Type B pancreatic cell (in vitro differentiated cells): ENCODE measurements around the gene AIG1. TPM values are rescaled to one million over a fixed set of nuclear protein-coding genes. Genes with fewer than 3 reads are reported as not detected.

Experiments
- DNase-seq: peaks from one replicate; pipeline ENCODE4 v3.0.0; 2021; ENCODE audit warnings: mixed read lengths; ENCODE audit not compliant: unreplicated experiment; ENCODE audit errors: extremely low spot score
- H3K27ac Mint-ChIP-seq: 2 replicates; pipeline ENCODE4 v1.8.0; 2021; ENCODE audit warnings: mild to moderate bottlenecking, mixed read lengths
- H3K27me3 Mint-ChIP-seq: 2 replicates; pipeline ENCODE4 v1.8.0; 2021; ENCODE audit warnings: mixed read lengths
- H3K36me3 Mint-ChIP-seq: 2 replicates; pipeline ENCODE4 v1.8.0; 2021; ENCODE audit warnings: mixed read lengths
- H3K4me1 Mint-ChIP-seq: one replicate; pipeline ENCODE4 v1.8.0; 2021; ENCODE audit warnings: mixed read lengths; ENCODE audit not compliant: unreplicated experiment
- H3K4me3 Mint-ChIP-seq: 2 replicates; pipeline ENCODE4 v1.8.0; 2021; ENCODE audit warnings: mild to moderate bottlenecking, mixed read lengths
- H3K9me3 Mint-ChIP-seq: 2 replicates; pipeline ENCODE4 v1.8.0; 2021; ENCODE audit warnings: mixed read lengths
- total RNA-seq: library from RNA; stranded (reverse); gene quantifications from 2 replicates; pipeline ENCODE4 v1.2.1, GENCODE V29; 2021; ENCODE audit warnings: low replicate concordance
- TF ChIP-seq, protein P1 (sequence below): fragments of 200-600 bp; sonication (generic); conservative IDR thresholded peaks from 2 replicates; pipeline ENCODE4 v1.5.0; 2021; ENCODE audit warnings: antibody characterized with exemption, mild to moderate bottlenecking

The AIG1 gene
- total RNA-seq, 1 donor from 2014 or later, result 34.3 TPM

DNA sequence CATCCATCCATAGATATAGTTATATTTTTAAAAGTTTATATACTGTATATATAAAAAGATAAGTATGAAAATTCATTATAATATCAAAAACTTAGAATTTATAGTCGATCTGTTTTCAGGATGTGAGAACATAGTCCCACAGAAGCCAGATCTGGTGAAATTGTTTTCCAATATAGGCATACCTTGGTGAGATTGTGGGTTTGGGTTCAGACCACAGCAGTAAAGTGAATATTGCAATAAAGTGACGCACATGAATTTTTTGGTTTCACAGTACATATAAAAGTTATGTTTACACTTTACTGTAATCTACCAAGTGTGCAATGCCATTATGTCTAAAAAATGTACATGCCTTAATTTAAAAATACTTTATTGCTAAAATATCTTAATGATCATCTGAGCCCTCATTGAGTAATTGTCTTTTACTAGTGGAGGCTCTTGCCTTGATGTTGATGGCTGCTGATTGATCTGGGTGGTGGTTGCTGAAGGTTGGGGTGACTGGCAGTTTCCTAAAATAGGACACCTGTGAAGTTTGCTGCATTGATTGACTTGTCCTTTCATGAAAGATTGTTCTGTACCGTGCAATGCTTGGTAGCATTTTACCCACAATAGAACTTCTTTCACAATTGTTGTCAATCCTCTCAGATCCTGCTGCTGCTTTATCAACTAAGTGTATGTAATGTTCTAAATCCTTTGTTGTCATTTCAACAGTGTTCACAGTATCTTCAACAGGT lies 29.8 kb downstream of the AIG1 start:
- Mint-ChIP-seq H3K36me3 (no peaks in the 10 kb centered on the region), H3K4me1 (no peaks in the 10 kb centered on the region), H3K27ac (no peak overlapping the region), H3K27me3 (no peaks in the 10 kb centered on the region), H3K4me3 (no peak overlapping the region), H3K9me3 (no peaks in the 10 kb centered on the region)
- no peak for DNase-seq
- TF ChIP-seq, protein P1, sequence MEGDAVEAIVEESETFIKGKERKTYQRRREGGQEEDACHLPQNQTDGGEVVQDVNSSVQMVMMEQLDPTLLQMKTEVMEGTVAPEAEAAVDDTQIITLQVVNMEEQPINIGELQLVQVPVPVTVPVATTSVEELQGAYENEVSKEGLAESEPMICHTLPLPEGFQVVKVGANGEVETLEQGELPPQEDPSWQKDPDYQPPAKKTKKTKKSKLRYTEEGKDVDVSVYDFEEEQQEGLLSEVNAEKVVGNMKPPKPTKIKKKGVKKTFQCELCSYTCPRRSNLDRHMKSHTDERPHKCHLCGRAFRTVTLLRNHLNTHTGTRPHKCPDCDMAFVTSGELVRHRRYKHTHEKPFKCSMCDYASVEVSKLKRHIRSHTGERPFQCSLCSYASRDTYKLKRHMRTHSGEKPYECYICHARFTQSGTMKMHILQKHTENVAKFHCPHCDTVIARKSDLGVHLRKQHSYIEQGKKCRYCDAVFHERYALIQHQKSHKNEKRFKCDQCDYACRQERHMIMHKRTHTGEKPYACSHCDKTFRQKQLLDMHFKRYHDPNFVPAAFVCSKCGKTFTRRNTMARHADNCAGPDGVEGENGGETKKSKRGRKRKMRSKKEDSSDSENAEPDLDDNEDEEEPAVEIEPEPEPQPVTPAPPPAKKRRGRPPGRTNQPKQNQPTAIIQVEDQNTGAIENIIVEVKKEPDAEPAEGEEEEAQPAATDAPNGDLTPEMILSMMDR, result no peak

DNA sequence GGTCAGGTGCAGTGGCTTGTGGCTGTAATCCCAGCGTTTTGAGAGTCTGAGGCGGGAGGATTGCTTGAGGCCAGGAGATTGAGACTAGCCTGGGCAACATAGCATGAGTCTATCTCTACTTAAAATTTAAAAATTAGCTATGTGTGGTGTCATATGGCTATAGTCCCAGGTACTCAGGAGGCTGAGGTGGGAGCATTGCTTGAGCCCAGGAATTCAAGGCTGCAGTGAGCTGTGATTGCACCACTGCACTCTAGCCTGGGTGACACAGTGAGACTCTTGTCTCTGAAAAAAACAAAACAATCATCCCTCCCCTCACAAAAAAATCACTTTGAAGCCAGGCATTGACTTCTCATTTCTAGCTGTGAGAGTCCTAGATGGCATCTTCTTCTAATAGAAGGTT lies 32.1 kb downstream of the AIG1 start:
- DNase-seq, result no peak
- Mint-ChIP-seq H3K4me3 (no peak overlapping the region), H3K4me1 (no peaks in the 10 kb centered on the region), H3K9me3 (no peaks in the 10 kb centered on the region), H3K36me3 (no peaks in the 10 kb centered on the region), H3K27ac (no peak overlapping the region), H3K27me3 (no peaks in the 10 kb centered on the region)
- TF ChIP-seq, protein P1, result no peak

DNA sequence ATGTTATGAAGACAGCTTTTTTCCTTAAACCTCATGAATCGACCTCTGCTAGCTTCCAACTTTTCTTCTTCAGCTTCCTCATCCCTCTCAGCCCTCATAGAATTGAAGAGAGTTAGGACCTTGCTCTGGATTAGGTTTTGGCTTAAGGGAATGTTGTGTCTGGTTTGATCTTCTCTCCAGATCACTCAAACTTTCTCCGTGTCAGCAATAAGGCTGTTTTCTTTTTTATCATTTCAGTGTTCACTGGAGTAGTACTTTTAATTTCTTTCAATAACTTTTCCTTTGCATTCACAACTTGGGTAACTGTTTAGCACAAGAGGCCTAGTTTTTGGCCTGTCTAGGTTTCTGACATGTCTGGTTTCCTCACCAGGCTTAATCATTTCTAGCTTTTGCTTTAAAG lies 32.6 kb downstream of the AIG1 start:
- Mint-ChIP-seq H3K4me1 (no peaks in the 10 kb centered on the region), H3K9me3 (no peaks in the 10 kb centered on the region), H3K27me3 (no peaks in the 10 kb centered on the region), H3K27ac (no peak overlapping the region), H3K4me3 (no peak overlapping the region), H3K36me3 (no peaks in the 10 kb centered on the region)
- DNase-seq, result no peak
- TF ChIP-seq, protein P1, result no peak

DNA sequence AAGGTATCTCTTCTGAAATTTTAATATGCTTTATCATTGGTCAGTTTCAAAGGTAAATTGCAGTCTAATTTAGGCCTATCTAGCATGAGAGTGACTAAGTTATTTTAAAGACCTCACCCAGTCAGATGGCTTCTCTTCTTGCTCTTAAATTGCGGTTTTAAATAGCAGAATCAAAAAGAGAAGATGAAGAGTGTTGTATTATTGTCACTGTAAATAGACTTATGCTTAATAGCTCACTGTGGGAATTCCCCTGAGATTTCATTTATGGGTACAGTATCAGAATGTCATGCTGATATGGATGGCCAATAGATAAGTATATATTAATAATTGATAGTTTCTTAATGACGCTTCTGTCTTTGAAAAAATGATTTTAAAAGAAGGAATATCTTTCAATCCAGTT lies 35.7 kb downstream of the AIG1 start:
- Mint-ChIP-seq H3K9me3 (no peaks in the 10 kb centered on the region), H3K27me3 (no peaks in the 10 kb centered on the region), H3K27ac (no peak overlapping the region), H3K4me1 (no peaks in the 10 kb centered on the region), H3K4me3 (no peak overlapping the region), H3K36me3 (no peaks in the 10 kb centered on the region)
- TF ChIP-seq, protein P1, result no peak
- DNase-seq, result no peak

DNA sequence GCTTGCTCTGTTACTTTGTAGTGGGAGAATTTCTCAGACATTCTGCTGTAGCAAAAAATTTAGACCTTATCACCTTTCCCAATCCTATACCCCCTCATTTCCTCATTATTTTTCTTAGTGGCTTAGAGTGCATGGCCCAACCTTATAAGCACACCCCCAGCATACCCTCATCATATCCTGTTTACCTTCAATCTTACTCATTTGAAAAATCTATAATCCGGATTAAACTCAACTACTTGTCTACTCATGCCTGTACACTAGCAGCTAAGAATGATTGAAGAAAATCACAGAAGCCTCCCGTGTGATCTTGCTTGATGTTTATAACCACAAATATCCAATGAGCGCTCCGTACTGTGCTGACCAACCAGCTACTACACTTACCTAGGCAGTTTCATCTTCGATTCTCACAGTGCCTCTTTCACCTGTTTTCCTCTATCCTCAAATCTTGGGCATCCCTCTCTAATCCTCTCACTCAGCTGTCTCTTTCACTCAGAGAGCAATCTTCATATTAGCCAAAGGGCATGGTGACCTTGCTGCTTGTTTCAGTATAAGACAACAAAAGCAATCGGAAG lies 36.6 kb downstream of the AIG1 start:
- TF ChIP-seq, protein P1, result no peak
- no peaks in the 10 kb centered on the region for H3K36me3 Mint-ChIP-seq
- no peaks in the 10 kb centered on the region for H3K27me3 Mint-ChIP-seq
- no peaks in the 10 kb centered on the region for H3K4me1 Mint-ChIP-seq
- H3K27ac Mint-ChIP-seq, result no peak overlapping the region
- no peaks in the 10 kb centered on the region for H3K9me3 Mint-ChIP-seq
- no peak for DNase-seq
- H3K4me3 Mint-ChIP-seq, result no peak overlapping the region
